SK-N-SH (cell line): ENCODE data around the gene PTPRD. TPM values are rescaled to one million over a fixed set of nuclear protein-coding genes. Genes with fewer than 3 reads are reported as not detected.

Experiments used
- CTCF ChIA-PET: fragments of 300-600, 350-600 bp; formaldehyde crosslinking; extraction: SDS; loops from one replicate; lab custom pipeline; 2021; lab: Yijun Ruan, JAX
- POLR2A ChIA-PET: fragments of 350-600 bp; sonication (Branson Sonifier 250); formaldehyde crosslinking; extraction: SDS; loops from one replicate; lab custom pipeline; 2020; ENCODE audit warnings: antibody characterized with exemption, inconsistent platforms; lab: Yijun Ruan, JAX
- DNase-seq: peaks from one replicate; pipeline ENCODE4 v3.0.0; 2012
- H2AFZ ChIP-seq: fragments of 200-600 bp; sonication (generic); 2 replicates; pipeline ENCODE4 v1.8.1; 2016; ENCODE audit warnings: antibody characterized with exemption, mild to moderate bottlenecking, low read depth
- H3F3A ChIP-seq: fragments of 200-600 bp; sonication (generic); replicated peaks from 2 replicates; pipeline ENCODE3; 2016; ENCODE audit warnings: antibody characterized with exemption, mild to moderate bottlenecking; ENCODE audit not compliant: insufficient read depth
- H3K27ac ChIP-seq, 2 experiments: fragments of 200-500 bp in 1 of 2; fragments of 200-600 bp in 1 of 2; sonication (Bioruptor generic) in 1 of 2; sonication (generic), shearing (Covaris generic) in 1 of 2; 2 replicates each; pipeline versions ENCODE4 v1.5.1 to v1.6.1; 2014 to 2016; ENCODE audit warnings: low read depth in 2 of 2, inconsistent platforms in 1 of 2, low read length in 1 of 2, mild to moderate bottlenecking in 1 of 2, mixed read lengths in 1 of 2
- H3K27me3 ChIP-seq: fragments of 200-600 bp; sonication (generic), shearing (Covaris generic); 2 replicates; pipeline ENCODE4 v1.6.1; 2016; ENCODE audit warnings: mixed run types; ENCODE audit not compliant: insufficient read depth
- H3K36me3 ChIP-seq, 2 experiments: fragments of 200-500 bp in 1 of 2; fragments of 200-600 bp in 1 of 2; sonication (Bioruptor generic) in 1 of 2; sonication (generic) in 1 of 2; replicated peaks in 1 of 2; 2 replicates each; pipeline versions ENCODE3 to v1.5.1; 2014 to 2016; ENCODE audit warnings: low read length in 1 of 2, mild to moderate bottlenecking in 1 of 2; ENCODE audit not compliant: insufficient read depth in 2 of 2, control insufficient read depth in 1 of 2
- H3K4me1 ChIP-seq, 2 experiments: fragments of 200-500 bp in 1 of 2; fragments of 200-600 bp in 1 of 2; sonication (Bioruptor generic) in 1 of 2; sonication (generic), shearing (Covaris generic) in 1 of 2; 2 replicates each; pipeline versions ENCODE4 v1.5.1 to v1.6.1; 2014 to 2016; ENCODE audit warnings: low read depth in 1 of 2, low read length in 1 of 2, mixed run types in 1 of 2; ENCODE audit not compliant: insufficient read depth in 2 of 2, control insufficient read depth in 1 of 2
- H3K4me2 ChIP-seq: fragments of 200-600 bp; sonication (generic), shearing (Covaris generic); 2 replicates; pipeline ENCODE4 v1.6.1; 2017; ENCODE audit warnings: mixed run types
- H3K4me3 ChIP-seq, 2 experiments: fragments of 200-500 bp in 1 of 2; fragments of 200-600 bp in 1 of 2; sonication (Bioruptor generic) in 1 of 2; sonication (generic), shearing (Covaris generic) in 1 of 2; 2 replicates each; pipeline versions ENCODE4 v1.5.1 to v1.8.1; 2014 to 2016; ENCODE audit warnings: low read depth in 2 of 2, inconsistent platforms in 1 of 2, low read length in 1 of 2, mild to moderate bottlenecking in 1 of 2, mixed read lengths in 1 of 2, moderate library complexity in 1 of 2
- H3K79me2 ChIP-seq: fragments of 200-600 bp; sonication (generic); 2 replicates; pipeline ENCODE4 v1.8.1; 2017; ENCODE audit warnings: mild to moderate bottlenecking; ENCODE audit not compliant: insufficient read depth
- H3K9ac ChIP-seq: fragments of 200-600 bp; sonication (generic); 2 replicates; pipeline ENCODE4 v1.6.1; 2017; ENCODE audit warnings: mixed run types
- H3K9me2 ChIP-seq: fragments of 200-600 bp; sonication (generic); 2 replicates; pipeline ENCODE4 v1.6.1; 2017; ENCODE audit warnings: mixed run types
- H3K9me3 ChIP-seq: fragments of 200-600 bp; sonication (generic); 2 replicates; pipeline ENCODE4 v1.6.1; 2017; ENCODE audit warnings: mixed run types, mild to moderate bottlenecking, moderate library complexity
- H4K20me1 ChIP-seq: fragments of 200-600 bp; sonication (generic); 2 replicates; pipeline ENCODE4 v1.6.1; 2017; ENCODE audit warnings: mild to moderate bottlenecking, mixed run types; ENCODE audit not compliant: insufficient read depth
- ELF1 ChIP-seq: IDR thresholded peaks from 2 replicates; pipeline ENCODE4 v1.4.0; 2012
- EP300 ChIP-seq, 2 experiments: IDR thresholded peaks; 2 replicates each; pipeline versions ENCODE4 v1.4.0 to v1.6.1; 2012; ENCODE audit warnings: borderline replicate concordance in 1 of 2, low read depth in 1 of 2, low read length in 1 of 2
- FOXJ3 ChIP-seq: sonication (generic); formaldehyde crosslinking; IDR thresholded peaks from 2 replicates; pipeline ENCODE4 v1.5.1; 2020; ENCODE audit warnings: mild to moderate bottlenecking, missing genetic modification reagents
- JUND ChIP-seq: IDR thresholded peaks from 2 replicates; pipeline ENCODE4 v1.4.0; 2012
- NRF1 ChIP-seq: IDR thresholded peaks from 2 replicates; pipeline ENCODE4 v1.6.1; 2012; ENCODE audit warnings: low read depth, mild to moderate bottlenecking, low read length
- RFX5 ChIP-seq: IDR thresholded peaks from 2 replicates; pipeline ENCODE4 v1.6.1; 2012; ENCODE audit warnings: mild to moderate bottlenecking, improper control_type of control experiment, low read length
- TCF12 ChIP-seq: IDR thresholded peaks from 2 replicates; pipeline ENCODE4 v1.4.0; 2012
- YY1 ChIP-seq: IDR thresholded peaks from 2 replicates; pipeline ENCODE4 v1.4.0; 2012; ENCODE audit warnings: low read depth, mild to moderate bottlenecking
- whole genome bisulfite sequencing: methylation state at CpG from one replicate; pipeline ENCODE4 v1.1.6; 2017; ENCODE audit warnings: low lambda C conversion rate; 5-methylcytosine and 5-hydroxymethylcytosine counted together
- polyA plus RNA-seq, 3 experiments: library from polyadenylated mRNA; depleted of rRNA; stranded (reverse); fragments of >200 nt; gene quantifications; 2 replicates each; pipeline ENCODE4 v1.2.3, GENCODE V29; 2012
- TF ChIP-seq, protein P1 (sequence below): fragments of 150-350 bp; IDR thresholded peaks from 2 replicates; pipeline ENCODE4 v1.6.1; 2017; ENCODE audit warnings: antibody characterized with exemption, low read length, low read depth, borderline replicate concordance
- TF ChIP-seq, protein P2 (sequence below): IDR thresholded peaks from 2 replicates; pipeline ENCODE4 v1.4.0; 2012; ENCODE audit warnings: low read depth
- TF ChIP-seq, protein P3 (sequence below): fragments of 200-600 bp; sonication (generic); IDR thresholded peaks from 2 replicates; pipeline ENCODE4 v1.6.1; 2017; ENCODE audit warnings: antibody characterized with exemption, mild to moderate bottlenecking, moderate library complexity
- TF ChIP-seq, protein P4 (sequence below): fragments of 150-350 bp; IDR thresholded peaks from 2 replicates; pipeline ENCODE4 v1.6.1; 2016; ENCODE audit warnings: mild to moderate bottlenecking, low read depth, low read length
- TF ChIP-seq, protein P5 (sequence below): IDR thresholded peaks from 2 replicates; pipeline ENCODE4 v1.4.0; 2012; ENCODE audit warnings: low read depth, borderline replicate concordance

Gene PTPRD
- polyA plus RNA-seq, 1 of the 3 experiments (the other 2 are of a cell fraction) = 0.15 TPM

DNA sequence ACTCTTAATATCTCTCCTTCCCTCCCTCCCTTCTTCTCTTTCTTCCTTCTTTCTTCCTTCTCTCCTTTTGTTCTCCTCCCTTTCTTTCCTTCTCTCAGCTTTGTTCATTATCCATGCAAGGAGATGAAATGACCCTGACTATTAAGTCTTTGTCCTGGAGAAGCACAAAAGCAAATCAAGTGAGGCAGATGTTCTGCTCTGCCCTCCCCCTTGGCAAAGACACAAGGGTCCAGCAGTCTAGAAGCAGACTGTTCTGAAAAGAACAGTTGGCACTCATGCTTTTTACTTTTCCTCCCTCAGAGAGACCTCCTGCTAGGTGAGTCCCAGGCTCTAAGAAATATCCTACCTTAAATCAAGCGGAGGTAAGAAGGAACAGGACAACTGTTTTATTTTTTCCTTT lies 1745.7 kb downstream of the PTPRD start:
- no peak for DNase-seq

DNA sequence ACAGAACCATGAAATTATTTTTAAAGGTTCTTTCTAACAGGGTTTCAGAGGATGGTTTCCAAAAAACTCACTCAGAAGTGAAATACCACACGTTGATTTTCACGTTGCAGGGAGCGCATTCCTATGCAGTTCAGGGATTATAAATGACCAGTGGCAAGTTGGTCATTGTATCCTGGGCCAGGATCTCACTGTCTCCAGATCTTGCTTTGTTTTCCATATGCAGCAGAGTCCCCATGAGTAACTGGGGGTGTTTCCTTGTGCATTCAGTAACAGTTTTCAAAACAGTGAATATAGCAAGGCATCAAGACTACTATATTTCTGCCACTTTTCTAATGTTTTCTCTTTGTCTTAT lies 1748.3 kb downstream of the PTPRD start:
- Histone ChIP-seq H3K36me3 (no peaks in the 10 kb centered on the region), H4K20me1 (no peaks in the 10 kb centered on the region)
- CTCF ChIA-PET = no interaction called here

More for the DNA sequence above, 1745.7 kb downstream of the PTPRD start:
- Histone ChIP-seq H3K27me3 (no peaks in the 10 kb centered on the region), H3K9ac (no peak overlapping the region), H3K36me3 (no peaks in the 10 kb centered on the region), H3K9me3 (no peaks in the 10 kb centered on the region), H3K9me2 (no peaks in the 10 kb centered on the region), H3K79me2 (no peaks in the 10 kb centered on the region), H3K4me3 (no peak overlapping the region), H3K4me1 (peaks cover 0 to 3% of the 10 kb centered on the region in 2 experiments; a peak in 2 of 4 replicates), H2AFZ (no peak overlapping the region), H3K4me2 (no peak overlapping the region), H3F3A (no peaks in the 10 kb centered on the region), H4K20me1 (no peaks in the 10 kb centered on the region), H3K27ac (no peak overlapping the region)
- POLR2A ChIA-PET = no interaction called here
- 52% methylated on average over 1 of the region's 1 CpG for WGBS
- TF ChIP-seq, protein P1, sequence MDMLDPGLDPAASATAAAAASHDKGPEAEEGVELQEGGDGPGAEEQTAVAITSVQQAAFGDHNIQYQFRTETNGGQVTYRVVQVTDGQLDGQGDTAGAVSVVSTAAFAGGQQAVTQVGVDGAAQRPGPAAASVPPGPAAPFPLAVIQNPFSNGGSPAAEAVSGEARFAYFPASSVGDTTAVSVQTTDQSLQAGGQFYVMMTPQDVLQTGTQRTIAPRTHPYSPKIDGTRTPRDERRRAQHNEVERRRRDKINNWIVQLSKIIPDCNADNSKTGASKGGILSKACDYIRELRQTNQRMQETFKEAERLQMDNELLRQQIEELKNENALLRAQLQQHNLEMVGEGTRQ = no peak
- TF ChIP-seq TCF12 (no peak), JUND (no peak), NRF1 (no peak), ELF1 (no peak), FOXJ3 (CRISPR knock-in tag) (no peak), YY1 (no peak), EP300 (IDR thresholded peaks at IDR 0.05; ENCODE audit: borderline replicate concordance in 1 of 2, low read depth in 1 of 2, low read length in 1 of 2) (no peak)
- TF ChIP-seq, protein P2, sequence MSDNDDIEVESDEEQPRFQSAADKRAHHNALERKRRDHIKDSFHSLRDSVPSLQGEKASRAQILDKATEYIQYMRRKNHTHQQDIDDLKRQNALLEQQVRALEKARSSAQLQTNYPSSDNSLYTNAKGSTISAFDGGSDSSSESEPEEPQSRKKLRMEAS = no peak
- TF ChIP-seq, protein P3, sequence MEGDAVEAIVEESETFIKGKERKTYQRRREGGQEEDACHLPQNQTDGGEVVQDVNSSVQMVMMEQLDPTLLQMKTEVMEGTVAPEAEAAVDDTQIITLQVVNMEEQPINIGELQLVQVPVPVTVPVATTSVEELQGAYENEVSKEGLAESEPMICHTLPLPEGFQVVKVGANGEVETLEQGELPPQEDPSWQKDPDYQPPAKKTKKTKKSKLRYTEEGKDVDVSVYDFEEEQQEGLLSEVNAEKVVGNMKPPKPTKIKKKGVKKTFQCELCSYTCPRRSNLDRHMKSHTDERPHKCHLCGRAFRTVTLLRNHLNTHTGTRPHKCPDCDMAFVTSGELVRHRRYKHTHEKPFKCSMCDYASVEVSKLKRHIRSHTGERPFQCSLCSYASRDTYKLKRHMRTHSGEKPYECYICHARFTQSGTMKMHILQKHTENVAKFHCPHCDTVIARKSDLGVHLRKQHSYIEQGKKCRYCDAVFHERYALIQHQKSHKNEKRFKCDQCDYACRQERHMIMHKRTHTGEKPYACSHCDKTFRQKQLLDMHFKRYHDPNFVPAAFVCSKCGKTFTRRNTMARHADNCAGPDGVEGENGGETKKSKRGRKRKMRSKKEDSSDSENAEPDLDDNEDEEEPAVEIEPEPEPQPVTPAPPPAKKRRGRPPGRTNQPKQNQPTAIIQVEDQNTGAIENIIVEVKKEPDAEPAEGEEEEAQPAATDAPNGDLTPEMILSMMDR = no peak
- TF ChIP-seq, protein P4, sequence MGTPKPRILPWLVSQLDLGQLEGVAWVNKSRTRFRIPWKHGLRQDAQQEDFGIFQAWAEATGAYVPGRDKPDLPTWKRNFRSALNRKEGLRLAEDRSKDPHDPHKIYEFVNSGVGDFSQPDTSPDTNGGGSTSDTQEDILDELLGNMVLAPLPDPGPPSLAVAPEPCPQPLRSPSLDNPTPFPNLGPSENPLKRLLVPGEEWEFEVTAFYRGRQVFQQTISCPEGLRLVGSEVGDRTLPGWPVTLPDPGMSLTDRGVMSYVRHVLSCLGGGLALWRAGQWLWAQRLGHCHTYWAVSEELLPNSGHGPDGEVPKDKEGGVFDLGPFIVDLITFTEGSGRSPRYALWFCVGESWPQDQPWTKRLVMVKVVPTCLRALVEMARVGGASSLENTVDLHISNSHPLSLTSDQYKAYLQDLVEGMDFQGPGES = no peak
- CTCF ChIA-PET = interaction anchor here (0.6 kb wide), 1 partner anchor 247 kb away, joined by 3 read pairs; no protein-coding TSS in a partner anchor

More for the DNA sequence above, 1748.3 kb downstream of the PTPRD start:
- no peaks in the 10 kb centered on the region for H3K79me2 ChIP-seq
- H3K27ac ChIP-seq = no peak overlapping the region
- POLR2A ChIA-PET = no interaction called here
- 68% methylated on average over 3 of the region's 3 CpGs for WGBS
- TF ChIP-seq, protein P5, sequence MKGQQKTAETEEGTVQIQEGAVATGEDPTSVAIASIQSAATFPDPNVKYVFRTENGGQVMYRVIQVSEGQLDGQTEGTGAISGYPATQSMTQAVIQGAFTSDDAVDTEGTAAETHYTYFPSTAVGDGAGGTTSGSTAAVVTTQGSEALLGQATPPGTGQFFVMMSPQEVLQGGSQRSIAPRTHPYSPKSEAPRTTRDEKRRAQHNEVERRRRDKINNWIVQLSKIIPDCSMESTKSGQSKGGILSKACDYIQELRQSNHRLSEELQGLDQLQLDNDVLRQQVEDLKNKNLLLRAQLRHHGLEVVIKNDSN = no peak
- TF ChIP-seq RFX5 = no peak
- H2AFZ ChIP-seq = no peak overlapping the region
- no peaks in the 10 kb centered on the region for H3K9me2 ChIP-seq
- DNase-seq = no peak
- H3K27me3 ChIP-seq = peaks cover under 1% of the 10 kb centered on the region; the same call in 1 of the 2 replicates
- H3K9ac ChIP-seq = no peak overlapping the region
- H3K4me1 ChIP-seq = peaks cover 0 to 3% of the 10 kb centered on the region in 2 experiments; a peak in 2 of 4 replicates
- no peaks in the 10 kb centered on the region for H3F3A ChIP-seq
- no peak overlapping the region for H3K4me3 ChIP-seq
- H3K9me3 ChIP-seq = no peaks in the 10 kb centered on the region
- H3K4me2 ChIP-seq = no peak overlapping the region
